AG09309 (cell line): ENCODE results near the gene SESN1.

Source experiments
- DNase-seq: peaks from one replicate; pipeline ENCODE4 v3.0.0-alpha.2; 2010; ENCODE audit warnings: low read depth
- H3K4me3 ChIP-seq: 2 replicates; pipeline ENCODE4 v1.5.1; 2011; ENCODE audit warnings: mild to moderate bottlenecking, low read depth, low read length, moderate library complexity; ENCODE audit not compliant: control insufficient read depth
- CTCF ChIP-seq: IDR thresholded peaks from 2 replicates; pipeline ENCODE4 v1.5.1; 2011; ENCODE audit warnings: mild to moderate bottlenecking, low read depth, low read length, inconsistent platforms; ENCODE audit not compliant: insufficient read depth, control insufficient read depth; ENCODE audit errors: missing control alignments

Gene SESN1

GRCh38 chr6:109024784-109025183 is 69.9 kb downstream of the SESN1 start:
- TF ChIP-seq CTCF, result no peak
- H3K4me3 ChIP-seq, result no peak overlapping the region
- no peak for DNase-seq

GRCh38 chr6:109024368-109024767 is 70.3 kb downstream of the SESN1 start:
- DNase-seq, result no peak
- no peak for TF ChIP-seq CTCF
- no peak overlapping the region for H3K4me3 ChIP-seq

GRCh38 chr6:109023356-109023925 is 71.2 kb downstream of the SESN1 start:
- no peak for TF ChIP-seq CTCF
- no peak for DNase-seq

GRCh38 chr6:109021870-109022269 is 72.8 kb downstream of the SESN1 start:
- DNase-seq, result no peak
- H3K4me3 ChIP-seq, result no peak overlapping the region
- TF ChIP-seq CTCF, result no peak

More at GRCh38 chr6:109023356-109023925, 71.2 kb downstream of the SESN1 start:
- no peak overlapping the region for H3K4me3 ChIP-seq

- no peak for TF ChIP-seq CTCF
- no peak for DNase-seq
- no peak overlapping the region for H3K4me3 ChIP-seq
Observed at GRCh38 chr6:109019911-109020310, 74.7 kb downstream of the SESN1 start.

- H3K4me3 ChIP-seq, result no peak overlapping the region
- DNase-seq, result no peak
- no peak for TF ChIP-seq CTCF
Observed at GRCh38 chr6:109015176-109015575, 79.5 kb downstream of the SESN1 start.

- no peak for TF ChIP-seq CTCF
- DNase-seq, result no peak
- H3K4me3 ChIP-seq, result no peak overlapping the region
Observed at GRCh38 chr6:109014606-109015005, 80.0 kb downstream of the SESN1 start.
